ENCODE results near the gene LGALS4.
"Not testable (repeated sequence)": the region's sequence is repeated elsewhere in the genome, so short reads cannot be mapped to it uniquely, and the experiment has no call there.

Gene LGALS4

GRCh38 chr19:38842439-38843174 is 29.9 kb upstream of the LGALS4 start:
- peak; percentile 54 to 68 for DNase-seq

GRCh38 chr19:38841787-38842438 is 29.2 kb upstream of the LGALS4 start:
- no peak for DNase-seq

- DNase-seq, result no peak
These were observed 28.5 kb upstream of the LGALS4 start for GRCh38 chr19:38841180-38841766.

GRCh38 chr19:38840583-38840968 is 27.8 kb upstream of the LGALS4 start:
- no peak for DNase-seq

GRCh38 chr19:38839816-38840582 is 27.3 kb upstream of the LGALS4 start:
- DNase-seq, result no peak

GRCh38 chr19:38838986-38839761 is 26.4 kb upstream of the LGALS4 start:
- DNase-seq, result no peak

- DNase-seq, result peak; percentile 64 to 73
These were observed 25.7 kb upstream of the LGALS4 start for GRCh38 chr19:38838208-38838985.

- DNase-seq, result no peak
These were observed 24.9 kb upstream of the LGALS4 start for GRCh38 chr19:38837656-38838121.

GRCh38 chr19:38836983-38837626 is 24.4 kb upstream of the LGALS4 start:
- DNase-seq, result no peak

GRCh38 chr19:38836159-38836982 is 23.6 kb upstream of the LGALS4 start:
- DNase-seq, result no peak

GRCh38 chr19:38834590-38834989 is 21.8 kb upstream of the LGALS4 start:
- no peak for DNase-seq

GRCh38 chr19:38834104-38834490 is 21.4 kb upstream of the LGALS4 start:
- no peak for DNase-seq

- no peak for DNase-seq
These were observed 20.3 kb upstream of the LGALS4 start for GRCh38 chr19:38833092-38833425.

GRCh38 chr19:38831142-38831605 is 18.4 kb upstream of the LGALS4 start:
- peak; percentile 37 to 58 for DNase-seq

- no peak for DNase-seq
These were observed 17.4 kb upstream of the LGALS4 start for GRCh38 chr19:38830039-38830733.

GRCh38 chr19:38829203-38829602 is 16.5 kb upstream of the LGALS4 start:
- DNase-seq, result not testable (repeated sequence)

GRCh38 chr19:38826856-38827551 is 14.3 kb upstream of the LGALS4 start:
- DNase-seq, result no peak

GRCh38 chr19:38825936-38826335 is 13.2 kb upstream of the LGALS4 start:
- DNase-seq, result not testable (repeated sequence)
